Liver (tissue), 9 donors: Measurements from ENCODE around the gene GLUD1. TPM values are rescaled to one million over a fixed set of nuclear protein-coding genes. Genes with fewer than 3 reads are reported as not detected.
"Not testable (repeated sequence)": the region's sequence is repeated elsewhere in the genome, so short reads cannot be mapped to it uniquely, and the experiment has no call there.

Experiments
- DNase-seq: peaks from one replicate; pipeline ENCODE4 v3.0.0-alpha.2; 2017; ENCODE audit warnings: low spot score
- H3K27ac ChIP-seq, 2 donors: one replicate each; pipeline ENCODE4 v1.7.0; 2013; ENCODE audit warnings: inconsistent platforms in 2 of 2, low read length in 2 of 2, control low read depth in 1 of 2, low read depth in 1 of 2, mild to moderate bottlenecking in 1 of 2
- H3K27me3 ChIP-seq, 4 donors: one replicate each; pipeline versions ENCODE4 v1.6.1 to v1.7.0; 2013; ENCODE audit warnings: low read length in 3 of 4, inconsistent platforms in 1 of 4, mild to moderate bottlenecking in 1 of 4, moderate library complexity in 1 of 4; ENCODE audit not compliant: control insufficient read depth in 4 of 4, insufficient read depth in 4 of 4
- H3K36me3 ChIP-seq, 4 donors: one replicate each; pipeline versions ENCODE4 v1.6.1 to v1.7.0; 2013; ENCODE audit warnings: low read length in 3 of 4, mild to moderate bottlenecking in 3 of 4, low read depth in 1 of 4, moderate library complexity in 1 of 4; ENCODE audit not compliant: control insufficient read depth in 4 of 4, insufficient read depth in 3 of 4
- H3K4me1 ChIP-seq, 4 donors: one replicate each; pipeline versions ENCODE4 v1.6.1 to v1.7.0; 2013; ENCODE audit warnings: low read length in 3 of 4, mild to moderate bottlenecking in 3 of 4, moderate library complexity in 1 of 4; ENCODE audit not compliant: control insufficient read depth in 4 of 4, insufficient read depth in 4 of 4
- H3K4me3 ChIP-seq, 3 donors: one replicate each; pipeline versions ENCODE4 v1.6.1 to v1.7.0; 2013; ENCODE audit warnings: low read length in 3 of 3, control low read depth in 1 of 3, low read depth in 1 of 3, mild to moderate bottlenecking in 1 of 3
- H3K9ac ChIP-seq, 2 donors: one replicate each; pipeline ENCODE4 v1.7.0; 2013; ENCODE audit warnings: low read length in 2 of 2, mild to moderate bottlenecking in 2 of 2, moderate library complexity in 2 of 2, control low read depth in 1 of 2, low read depth in 1 of 2
- H3K9me3 ChIP-seq, 4 donors: one replicate each; pipeline versions ENCODE4 v1.6.1 to v1.7.0; 2013; ENCODE audit warnings: low read length in 3 of 4; ENCODE audit not compliant: control insufficient read depth in 4 of 4
- EGR1 ChIP-seq, 2 donors: IDR thresholded peaks; 2 replicates each; pipeline ENCODE4 v1.6.1; 2016 to 2018; ENCODE audit warnings: antibody characterized with exemption in 2 of 2, low read depth in 2 of 2
- GABPA ChIP-seq, 2 donors: IDR thresholded peaks in 1 of 2; conservative IDR thresholded peaks in 1 of 2; 2 replicates each; pipeline ENCODE4 v1.6.1; 2016; ENCODE audit warnings: antibody characterized with exemption in 2 of 2, mild to moderate bottlenecking in 1 of 2, moderate library complexity in 1 of 2
- HNF4G ChIP-seq: IDR thresholded peaks from 2 replicates; pipeline ENCODE4 v1.6.1; 2016; ENCODE audit warnings: antibody characterized with exemption
- RAD21 ChIP-seq, 2 donors: IDR thresholded peaks; 2 replicates each; pipeline ENCODE4 v1.6.1; 2016; ENCODE audit warnings: antibody characterized with exemption in 2 of 2, mild to moderate bottlenecking in 2 of 2
- REST ChIP-seq: IDR thresholded peaks from 2 replicates; pipeline ENCODE4 v1.6.1; 2016; ENCODE audit warnings: antibody characterized with exemption, mild to moderate bottlenecking
- RXRA ChIP-seq, 2 donors: IDR thresholded peaks; 2 replicates each; pipeline ENCODE4 v1.6.1; 2017 to 2018; ENCODE audit warnings: antibody characterized with exemption in 2 of 2, mild to moderate bottlenecking in 1 of 2
- TAF1 ChIP-seq: conservative IDR thresholded peaks from 2 replicates; pipeline ENCODE4 v1.6.1; 2016; ENCODE audit warnings: antibody characterized with exemption, mild to moderate bottlenecking
- ZBTB33 ChIP-seq: IDR thresholded peaks from 2 replicates; pipeline ENCODE4 v1.6.1; 2016; ENCODE audit warnings: antibody characterized with exemption
- WGBS: extraction: QIAGEN DNeasy Blood & Tissue Kit; methylation state at CpG from one replicate; pipeline ENCODE4 v1.1.7; 2013; 5-methylcytosine and 5-hydroxymethylcytosine counted together
- polyA plus RNA-seq, 2 donors: library from polyadenylated mRNA; stranded (reverse) in 1 of 2; unstranded in 1 of 2; fragments of 200-250 nt in 1 of 2; fragments of >200 nt in 1 of 2; fragmentation: Nextera tagmentation in 1 of 2; extraction: Ambion mirVana in 1 of 2; gene quantifications; one replicate each; pipeline versions ENCODE4 v1.2.1 to v1.2.3, GENCODE V29; 2013 to 2015
- total RNA-seq, 2 donors: library from RNA; depleted of rRNA; stranded (reverse); fragments of >200 nt; gene quantifications; one replicate each; pipeline ENCODE4 v1.2.3, GENCODE V29; 2014
- donor health status: healthy.
- donor health status: healthy.
- donor health status: healthy.
- donor health status: healthy.
- donor health status: healthy.

GLUD1 gene
- total and polyA plus RNA-seq, 4 donors: 335 to 601 (median 417) TPM

- no peak for TF ChIP-seq TAF1
Observed at GRCh38 chr10:87105446-87106124, 10.9 kb upstream of the GLUD1 start (continued).

DNA sequence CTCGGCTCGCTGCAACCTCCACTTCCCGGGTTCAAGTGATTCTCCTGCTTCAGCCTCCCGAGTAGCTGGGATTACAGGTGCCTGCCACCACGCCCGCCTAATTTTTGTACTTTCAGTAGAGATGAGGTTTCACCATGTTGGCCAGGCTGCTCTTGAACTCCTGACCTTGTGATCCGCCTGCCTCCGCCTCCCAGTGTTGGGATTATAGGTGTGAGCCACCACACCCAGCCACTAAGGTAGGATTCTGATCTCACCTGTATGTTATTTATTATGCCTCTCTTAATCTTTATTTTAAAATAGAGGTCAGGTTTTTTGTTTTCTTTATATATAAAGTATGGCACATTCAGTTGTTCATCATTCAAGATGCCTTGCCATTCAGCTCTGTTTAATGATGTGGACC is 10.1 kb upstream of the GLUD1 start:
- not testable (repeated sequence) for H3K27me3 ChIP-seq, H3K27ac ChIP-seq, H3K9ac ChIP-seq, H3K4me1 ChIP-seq, H3K9me3 ChIP-seq, DNase-seq, H3K4me3 ChIP-seq
- 96% methylated on average over 8 of the region's 8 CpGs for WGBS
- H3K36me3 ChIP-seq: peaks cover 1 to 19% (median 15%) of the 10 kb centered on the region in 4 donors

GRCh38 chr10:87101996-87102395 is 7.4 kb upstream of the GLUD1 start:
- no peaks in the 10 kb centered on the region for H3K4me1 ChIP-seq
- DNase-seq: no peak
- no peak for TF ChIP-seq REST
- TF ChIP-seq GABPA (IDR thresholded peaks at IDR 0.05 in 1 of 2, conservative IDR thresholded peaks at IDR 0.05 in 1 of 2): no peak
- TF ChIP-seq RXRA (IDR thresholded peaks at IDR 0.05): no peak
- TF ChIP-seq ZBTB33: no peak
- TF ChIP-seq HNF4G: no peak
- no peak for TF ChIP-seq TAF1
- TF ChIP-seq EGR1 (IDR thresholded peaks at IDR 0.05; ENCODE audit: low read depth in 2 of 2): no peak
- TF ChIP-seq RAD21 (IDR thresholded peaks at IDR 0.05): no peak
- H3K9me3 ChIP-seq: no peaks in the 10 kb centered on the region
- H3K4me3 ChIP-seq: no peak overlapping the region
- H3K9ac ChIP-seq: no peak overlapping the region
- no peaks in the 10 kb centered on the region for H3K27me3 ChIP-seq
- 94% methylated on average over 2 of the region's 2 CpGs for WGBS
- H3K27ac ChIP-seq: no peak overlapping the region
- peaks cover 4 to 14% (median 10%) of the 10 kb centered on the region in 4 donors for H3K36me3 ChIP-seq
